ENCODE results near the gene LRRC26. TPM values are rescaled to one million over a fixed set of nuclear protein-coding genes. Genes with fewer than 3 reads are reported as not detected.
"Not testable (repeated sequence)": the region's sequence is repeated elsewhere in the genome, so short reads cannot be mapped to it uniquely, and the experiment has no call there.

Gene LRRC26
- total RNA-seq, 2 experiments from 2014 or later: not detected

DNA sequence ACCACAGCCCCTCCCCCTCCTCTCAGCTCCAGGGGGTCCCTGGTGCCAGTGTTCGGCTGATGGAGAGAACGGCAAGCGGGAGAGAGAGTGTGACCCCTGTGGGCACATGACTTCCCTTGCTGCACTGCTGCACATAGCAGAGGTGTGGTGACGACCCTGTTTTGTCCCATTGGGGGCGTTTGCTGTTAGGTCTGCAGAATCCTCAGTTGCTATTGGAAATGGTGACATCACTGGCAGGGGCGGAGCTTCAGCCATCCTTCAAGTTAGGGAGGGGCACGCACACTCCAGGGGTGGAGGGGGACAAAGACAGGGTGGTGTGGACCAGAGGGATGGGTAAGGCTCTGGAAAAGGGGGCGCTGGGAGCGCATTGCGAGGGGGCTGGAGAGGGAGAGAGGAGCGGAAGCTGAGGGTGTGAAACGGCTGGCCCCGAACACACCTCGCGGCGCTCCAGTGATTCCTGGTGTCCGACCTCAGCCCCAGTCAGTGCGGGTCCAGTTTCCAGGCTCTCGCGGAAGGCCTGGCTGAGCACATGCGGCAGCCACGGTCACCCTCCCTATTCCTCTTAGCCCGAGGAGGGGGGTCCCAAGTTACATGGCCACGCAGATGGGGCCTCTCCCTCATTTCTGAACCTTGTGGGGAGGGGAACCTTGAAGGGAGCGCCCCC lies 31.7 kb downstream of the LRRC26 start:
- H3K27ac Mint-ChIP-seq: no peak overlapping the region
- no peak overlapping the region for H3K4me3 Mint-ChIP-seq
- H3K9me3 Mint-ChIP-seq: no peaks in the 10 kb centered on the region
- H3K36me3 Mint-ChIP-seq (ENCODE audit: low read depth): no peaks in the 10 kb centered on the region
- H3K4me1 Mint-ChIP-seq: peaks cover 5% of the 10 kb centered on the region
- peaks cover 49% of the 10 kb centered on the region for H3K27me3 Mint-ChIP-seq
- ChIA-PET POLR2A (interaction anchor here (0.6 to 1.9 kb wide), 2 partner anchors 9 to 86 kb away, joined by 3 to 12 read pairs; no protein-coding TSS in a partner anchor), CTCF (no interaction called here)
- DNase-seq: no peak

DNA sequence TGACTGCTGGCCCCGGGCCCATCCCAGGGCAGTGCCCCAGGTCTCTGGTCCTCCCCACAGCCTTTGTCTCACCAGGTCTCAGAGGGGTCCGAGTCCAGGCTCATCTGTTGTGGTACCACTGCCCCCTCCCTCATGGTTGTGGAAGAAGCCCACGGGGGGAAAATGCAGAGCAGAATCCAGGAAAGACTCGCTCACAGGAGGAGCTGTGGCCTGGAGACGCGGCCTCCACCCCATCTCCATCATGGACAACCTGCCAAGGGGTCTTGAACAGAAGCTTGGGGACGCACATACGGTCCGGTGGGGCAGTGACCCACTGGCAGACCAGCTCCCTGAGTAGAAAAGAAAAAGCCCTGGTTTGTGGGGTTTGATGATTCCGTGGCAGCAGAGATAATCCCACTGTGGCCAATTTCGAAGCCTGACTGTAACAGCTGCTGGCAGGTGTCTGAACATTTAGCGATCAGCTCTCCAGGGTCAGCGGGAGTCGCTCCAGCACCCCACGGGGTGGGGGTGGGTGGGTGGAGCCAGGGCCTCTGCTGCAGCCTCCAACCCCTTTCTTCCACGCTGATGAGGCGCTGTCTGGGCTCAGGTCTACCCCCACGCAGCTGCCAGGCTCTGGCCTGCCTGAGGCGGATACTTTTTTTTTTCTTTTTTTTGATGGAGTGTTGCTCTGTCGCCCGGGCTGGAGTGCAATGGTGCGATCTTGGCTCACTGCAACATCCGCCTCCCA lies 32.8 kb downstream of the LRRC26 start:
- Mint-ChIP-seq H3K9me3 (no peaks in the 10 kb centered on the region), H3K27me3 (peaks cover 46% of the 10 kb centered on the region)

DNA sequence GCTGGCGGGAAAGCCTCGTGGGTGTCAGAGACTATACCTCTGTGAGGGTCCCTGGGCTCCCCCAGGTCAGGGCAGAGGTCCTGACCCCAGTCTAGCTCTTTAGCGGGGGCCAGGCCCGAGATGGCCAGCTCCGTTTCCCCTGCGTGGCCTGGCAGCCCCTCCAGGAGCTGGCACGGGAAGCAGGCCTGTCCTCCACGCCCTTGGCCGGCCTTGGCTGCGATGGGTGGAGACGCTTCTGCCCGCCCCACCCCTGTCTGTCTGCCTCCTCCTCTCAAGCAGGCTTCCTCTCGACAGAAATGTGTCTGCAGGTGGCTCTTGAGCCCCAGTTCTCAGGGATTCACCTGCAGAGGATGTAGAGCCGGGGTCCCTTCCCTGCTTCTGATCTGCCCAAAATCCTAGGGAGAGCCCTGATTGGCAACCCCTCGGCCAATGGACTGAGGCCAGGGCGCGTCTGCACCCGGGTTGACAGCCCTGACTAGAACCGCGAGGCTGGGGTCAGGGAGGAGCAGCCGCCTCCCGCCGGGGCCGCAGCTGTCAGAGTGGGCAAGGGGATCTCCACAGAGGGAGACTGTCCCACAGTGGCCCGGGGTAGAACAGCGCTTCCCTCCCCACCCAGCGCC lies 33.5 kb downstream of the LRRC26 start:
- Mint-ChIP-seq H3K27me3 (peaks cover 44% of the 10 kb centered on the region), H3K36me3 (ENCODE audit: low read depth) (no peaks in the 10 kb centered on the region), H3K4me1 (peaks cover 5% of the 10 kb centered on the region), H3K4me3 (no peak overlapping the region), H3K9me3 (no peaks in the 10 kb centered on the region), H3K27ac (no peak overlapping the region)
- ChIA-PET CTCF (interaction anchor here (1.6 kb wide), 1 partner anchor 107 kb away, joined by 4 read pairs; no protein-coding TSS in a partner anchor), POLR2A (no interaction called here)
- no peak for DNase-seq

More for the DNA sequence above, 32.8 kb downstream of the LRRC26 start:
- Mint-ChIP-seq H3K4me3 (no peak overlapping the region), H3K4me1 (peaks cover 5% of the 10 kb centered on the region), H3K36me3 (ENCODE audit: low read depth) (no peaks in the 10 kb centered on the region), H3K27ac (no peak overlapping the region)
- POLR2A ChIA-PET: no interaction called here
- DNase-seq: no peak
- CTCF ChIA-PET: no interaction called here

DNA sequence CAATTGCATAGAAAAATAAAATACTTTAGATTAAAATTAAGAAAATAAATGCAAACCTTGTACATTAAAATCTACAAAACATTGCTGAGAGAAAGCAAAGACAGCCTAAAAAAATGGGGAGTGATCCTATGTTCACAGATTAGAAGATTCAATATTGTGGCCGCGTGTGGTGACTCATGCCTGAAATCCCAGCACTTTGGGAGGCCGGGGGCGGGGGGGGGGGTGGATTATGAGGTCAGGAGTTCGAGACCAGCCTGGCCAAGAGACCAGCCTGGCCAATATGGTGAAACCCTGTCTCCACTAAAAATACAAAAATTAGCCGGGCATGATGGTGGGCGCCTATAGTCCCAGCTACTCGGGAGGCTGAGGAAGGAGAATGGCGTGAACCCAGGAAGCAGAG lies 34.7 kb downstream of the LRRC26 start:
- H3K9me3 Mint-ChIP-seq; H3K4me1 Mint-ChIP-seq; POLR2A ChIA-PET; DNase-seq; H3K4me3 Mint-ChIP-seq; H3K27ac Mint-ChIP-seq; H3K36me3 Mint-ChIP-seq (ENCODE audit: low read depth): not testable (repeated sequence)
- peaks cover 35% of the 10 kb centered on the region for H3K27me3 Mint-ChIP-seq
- CTCF ChIA-PET: interaction anchor here (1.6 kb wide), 1 partner anchor 106 kb away, joined by 4 read pairs; no protein-coding TSS in a partner anchor

DNA sequence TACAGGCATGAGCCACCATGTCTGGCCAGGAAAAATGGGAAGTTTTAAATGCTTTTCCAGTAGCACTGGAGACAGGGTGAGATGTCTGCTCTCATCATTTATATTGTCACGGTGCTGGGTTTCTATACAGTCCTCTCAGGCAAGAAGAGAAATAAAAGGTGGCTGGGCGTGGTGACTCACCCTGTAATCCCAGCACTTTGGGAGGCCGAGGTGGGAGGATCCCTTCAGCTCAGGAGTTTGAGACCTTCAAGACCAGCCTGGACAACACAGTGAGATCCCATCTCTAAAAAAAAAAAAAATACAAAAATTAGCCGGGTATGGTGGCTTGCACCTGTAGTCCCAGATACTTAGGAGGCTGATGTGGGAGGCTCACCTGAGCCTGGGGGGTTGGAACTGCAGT lies 35.7 kb downstream of the LRRC26 start:
- H3K36me3 Mint-ChIP-seq (ENCODE audit: low read depth): no peaks in the 10 kb centered on the region
- H3K4me1 Mint-ChIP-seq: peaks cover 6% of the 10 kb centered on the region
- H3K9me3 Mint-ChIP-seq: no peaks in the 10 kb centered on the region
- no peak for DNase-seq
- H3K27ac Mint-ChIP-seq: no peak overlapping the region
- ChIA-PET POLR2A (no interaction called here), CTCF (interaction anchor here (0.7 to 0.9 kb wide), 3 partner anchors 36 to 721 kb away, joined by 3 to 4 read pairs (median 3); partner anchors contain the start of gene SAPCD2)
- peaks cover 27% of the 10 kb centered on the region for H3K27me3 Mint-ChIP-seq
- H3K4me3 Mint-ChIP-seq: no peak overlapping the region

DNA sequence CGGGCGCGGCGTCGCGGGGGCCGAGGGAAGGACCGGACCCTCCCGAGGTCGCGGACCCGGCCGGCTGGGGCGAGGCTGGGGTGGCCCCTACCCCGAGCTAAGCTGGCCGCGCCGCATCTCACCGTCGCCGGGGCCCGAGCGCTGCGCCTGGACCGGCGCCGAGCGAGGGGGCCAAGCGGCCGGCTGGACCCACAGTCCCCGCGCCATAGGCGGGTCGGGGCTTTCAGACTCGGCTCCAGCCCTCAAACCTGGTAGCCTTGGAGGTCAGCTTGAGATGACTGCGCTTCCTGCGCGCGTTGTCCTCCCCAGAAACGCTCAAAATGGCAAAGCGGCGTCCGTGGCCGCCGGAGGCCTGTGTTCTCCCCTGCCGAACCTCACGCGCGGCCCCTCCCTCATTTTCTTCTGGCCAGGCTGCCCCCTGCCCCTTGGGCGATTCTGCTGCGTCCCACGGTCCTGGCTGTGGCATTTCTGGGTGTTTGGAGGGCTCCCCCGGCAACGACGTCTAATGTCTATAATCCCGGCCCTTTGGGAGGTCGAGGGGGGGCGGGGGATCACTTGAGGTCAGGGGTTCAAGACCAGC lies 39.6 kb downstream of the LRRC26 start:
- peaks cover 6% of the 10 kb centered on the region for H3K27me3 Mint-ChIP-seq
- ChIA-PET POLR2A (interaction anchor here (0.8 to 5.7 kb wide), 26 partner anchors 9 to 403 kb away, joined by 3 to 37 read pairs (median 6); partner anchors contain the start of genes ANAPC2, CYSRT1, DPP7 and GRIN1), CTCF (interaction anchor here (0.6 to 3.1 kb wide), 18 partner anchors 13 to 402 kb away, joined by 3 to 25 read pairs (median 5); partner anchors contain the start of genes ANAPC2, CYSRT1, DPP7 and MAN1B1)
- DNase-seq: no peak
- H3K4me3 Mint-ChIP-seq: peak overlapping the region; percentile 80
- no peaks in the 10 kb centered on the region for H3K9me3 Mint-ChIP-seq
- H3K4me1 Mint-ChIP-seq: peaks cover 30% of the 10 kb centered on the region
- H3K36me3 Mint-ChIP-seq (ENCODE audit: low read depth): no peaks in the 10 kb centered on the region
- peak overlapping the region; percentile 76 for H3K27ac Mint-ChIP-seq

DNA sequence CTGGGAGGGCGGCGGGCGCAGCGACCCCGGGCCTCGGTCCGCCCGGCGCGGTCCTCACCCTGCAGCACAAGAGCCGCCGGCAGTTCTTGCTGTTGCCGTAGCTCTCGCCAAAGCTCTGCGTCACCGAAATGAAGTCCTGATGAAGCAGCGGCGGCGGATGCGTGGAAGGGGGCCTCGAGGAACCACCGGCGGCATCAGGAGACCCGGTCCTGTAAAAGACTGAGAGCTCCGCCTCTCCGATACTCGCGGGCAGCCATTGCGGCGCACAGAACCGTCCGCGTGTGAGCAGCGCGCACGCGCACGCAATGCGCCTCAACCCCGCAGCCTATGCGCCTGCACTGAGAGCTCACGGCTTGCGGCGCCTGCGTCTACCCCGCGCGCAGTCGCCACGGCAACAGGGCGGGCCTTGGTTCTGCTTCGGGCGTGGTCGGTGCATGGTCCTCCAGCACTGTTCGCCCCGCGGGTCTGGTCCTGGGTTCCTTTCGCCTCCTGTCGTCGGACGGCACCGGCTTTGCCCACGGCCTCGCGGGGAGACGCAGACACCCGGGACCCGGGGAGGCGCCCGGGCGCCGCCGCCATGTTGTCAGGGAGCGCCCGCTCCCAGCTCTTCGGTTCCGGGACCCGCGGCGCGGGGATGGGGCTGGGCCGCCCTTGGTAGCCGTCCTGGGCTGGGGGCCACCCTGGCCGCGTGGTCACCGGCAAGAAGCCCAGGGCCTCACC lies 40.2 kb downstream of the LRRC26 start:
- ChIA-PET POLR2A (interaction anchor here (0.8 to 5.7 kb wide), 25 partner anchors 9 to 402 kb away, joined by 3 to 37 read pairs (median 7); partner anchors contain the start of genes ANAPC2, CYSRT1, DPP7 and GRIN1), CTCF (interaction anchor here (0.6 to 3.1 kb wide), 19 partner anchors 11 to 402 kb away, joined by 3 to 25 read pairs (median 4); partner anchors contain the start of genes ANAPC2, CYSRT1, DPP7 and MAN1B1)
- Mint-ChIP-seq H3K4me3 (peak overlapping the region; percentile 81), H3K4me1 (peaks cover 30% of the 10 kb centered on the region), H3K9me3 (no peaks in the 10 kb centered on the region), H3K27me3 (peaks cover 4% of the 10 kb centered on the region), H3K27ac (peak overlapping the region; percentile 83), H3K36me3 (ENCODE audit: low read depth) (no peaks in the 10 kb centered on the region)
- peak; percentile 93 for DNase-seq

DNA sequence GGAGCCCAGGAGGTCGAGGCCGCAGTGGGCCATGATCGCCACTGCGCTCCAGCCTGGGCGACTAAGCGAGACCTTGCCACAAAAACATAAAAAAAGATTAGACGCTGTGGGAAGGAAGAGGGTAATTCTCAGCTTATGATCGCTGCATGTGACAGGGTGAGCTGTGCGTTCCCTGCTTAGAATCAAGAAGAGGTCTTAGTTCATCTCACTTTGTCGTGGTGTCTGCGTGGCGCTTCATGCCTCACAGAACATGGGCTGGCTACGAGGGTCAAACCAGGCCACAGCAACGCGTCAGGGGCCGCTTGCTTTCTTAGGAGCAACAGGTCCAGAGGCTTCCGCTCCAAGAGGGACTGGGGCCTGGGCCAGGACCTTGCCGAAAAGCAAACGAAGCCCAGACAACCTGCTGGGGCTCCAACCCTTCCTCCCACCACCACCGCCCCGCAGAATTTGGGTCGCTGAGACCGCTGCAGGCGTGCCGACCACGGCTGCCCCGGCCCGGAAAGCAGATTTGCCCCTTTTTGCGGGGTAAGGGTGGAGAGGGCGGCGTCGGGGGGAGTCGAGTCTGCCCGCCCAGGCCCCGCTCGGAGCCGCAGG lies 40.9 kb downstream of the LRRC26 start:
- Mint-ChIP-seq H3K36me3 (ENCODE audit: low read depth) (no peaks in the 10 kb centered on the region), H3K4me1 (peaks cover 30% of the 10 kb centered on the region), H3K27me3 (peaks cover 4% of the 10 kb centered on the region), H3K9me3 (no peaks in the 10 kb centered on the region), H3K27ac (peak overlapping the region; percentile 91), H3K4me3 (peak overlapping the region; percentile 81)
- DNase-seq: peak; percentile 35
- POLR2A ChIA-PET: interaction anchor here (1.0 to 5.7 kb wide), 21 partner anchors 10 to 401 kb away, joined by 3 to 37 read pairs (median 7); partner anchors contain the start of genes ANAPC2, CYSRT1, DPP7 and GRIN1
- CTCF ChIA-PET: interaction anchor here (0.6 to 3.1 kb wide), 16 partner anchors 10 to 148 kb away, joined by 3 to 25 read pairs (median 7); partner anchors contain the start of genes ANAPC2, CYSRT1, DPP7 and MAN1B1

DNA sequence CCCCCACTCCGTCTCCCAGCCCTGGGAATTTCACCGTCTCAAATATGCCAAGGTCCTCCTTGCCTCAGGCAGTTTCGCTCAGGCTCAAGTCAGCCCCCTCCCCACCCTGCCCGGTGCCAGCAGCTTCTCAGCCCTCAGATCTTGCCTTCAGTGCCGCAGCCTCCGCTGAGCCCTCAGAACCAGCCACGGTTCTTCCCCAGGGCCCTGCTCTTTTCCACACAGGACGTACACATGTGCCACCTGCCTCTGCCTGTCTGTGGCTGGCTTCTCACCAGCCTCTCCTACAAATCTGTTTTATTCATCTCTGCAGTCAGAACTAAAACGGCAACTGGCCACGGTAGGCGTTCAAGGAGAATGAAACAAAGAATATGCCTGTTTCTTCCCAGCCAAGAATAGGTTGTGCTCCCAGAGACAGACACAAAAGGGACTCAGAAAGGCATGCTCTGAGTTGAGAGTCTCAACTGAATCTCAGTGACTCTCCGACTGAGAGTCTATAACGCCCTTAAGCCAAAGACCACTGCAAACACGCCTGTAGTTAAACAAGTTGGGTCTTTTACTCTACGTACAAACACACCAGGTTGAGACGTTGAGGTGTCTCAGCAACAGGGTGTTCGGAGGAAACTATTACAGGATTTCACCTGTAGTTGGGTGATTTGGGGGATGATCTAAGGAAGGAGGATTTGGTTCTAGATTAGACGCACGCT lies 41.5 kb downstream of the LRRC26 start:
- peaks cover 4% of the 10 kb centered on the region for H3K27me3 Mint-ChIP-seq
- peaks cover 33% of the 10 kb centered on the region for H3K4me1 Mint-ChIP-seq
- no peaks in the 10 kb centered on the region for H3K9me3 Mint-ChIP-seq
- H3K36me3 Mint-ChIP-seq (ENCODE audit: low read depth): no peaks in the 10 kb centered on the region
- H3K4me3 Mint-ChIP-seq: peak overlapping the region; percentile 81
- peak overlapping the region; percentile 91 for H3K27ac Mint-ChIP-seq
- CTCF ChIA-PET: interaction anchor here (0.6 to 3.1 kb wide), 13 partner anchors 32 to 1714 kb away, joined by 3 to 25 read pairs (median 4); partner anchors contain the start of genes ABCA2, MAN1B1, RNF224 and TUBB4B
- POLR2A ChIA-PET: interaction anchor here (1.0 to 5.7 kb wide), 11 partner anchors 11 to 401 kb away, joined by 3 to 37 read pairs (median 12); partner anchors contain the start of genes ANAPC2, DPP7, GRIN1 and RNF208
- peak; percentile 35 for DNase-seq

DNA sequence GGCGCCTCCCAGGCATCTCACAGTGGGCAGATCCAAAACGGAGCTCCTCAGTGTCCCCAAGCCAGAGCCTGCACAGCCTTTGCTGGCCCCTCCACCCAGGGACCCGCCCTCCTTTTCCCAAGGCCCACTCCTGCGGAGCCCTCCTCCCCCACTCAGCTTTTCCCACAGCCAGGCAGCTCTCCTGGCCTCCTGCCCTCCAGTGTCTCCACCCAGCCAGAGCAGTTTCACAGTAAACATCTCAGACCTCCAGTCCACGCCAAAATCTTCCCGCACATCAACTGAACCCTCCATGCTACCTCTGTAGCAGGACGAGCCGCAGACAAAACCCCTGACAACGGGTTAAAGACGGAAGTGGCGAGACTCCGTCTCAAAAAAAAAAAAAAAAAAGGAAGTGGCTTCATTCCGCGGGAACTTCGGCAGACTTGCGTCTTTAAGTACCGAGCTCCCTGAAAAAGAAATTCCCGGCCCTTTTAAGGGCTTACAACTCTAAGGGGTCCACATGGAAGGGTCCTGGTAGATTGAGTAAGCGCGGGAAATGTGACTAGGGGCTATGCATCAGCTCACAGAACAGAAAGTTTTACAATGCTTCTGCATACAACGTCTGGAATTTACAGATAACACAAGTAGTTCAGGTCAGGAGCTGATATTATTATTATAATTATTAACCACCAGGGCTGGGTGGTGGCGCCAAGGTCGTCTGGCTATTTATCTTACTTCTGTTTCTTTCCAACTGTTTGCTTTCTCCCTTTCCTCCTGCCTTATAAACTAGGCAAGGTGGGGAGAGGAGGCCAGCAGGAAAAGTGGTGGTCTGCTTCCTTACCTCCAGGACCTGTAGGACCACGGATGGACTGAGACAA lies 42.3 kb downstream of the LRRC26 start:
- Mint-ChIP-seq H3K36me3 (ENCODE audit: low read depth) (no peaks in the 10 kb centered on the region), H3K9me3 (no peaks in the 10 kb centered on the region), H3K27ac (peak overlapping the region; percentile 91), H3K4me1 (peaks cover 36% of the 10 kb centered on the region), H3K4me3 (peak overlapping the region; percentile 81), H3K27me3 (peaks cover 1% of the 10 kb centered on the region)
- ChIA-PET POLR2A (interaction anchor here (0.8 to 5.7 kb wide), 7 partner anchors 13 to 400 kb away, joined by 3 to 34 read pairs (median 4); partner anchors contain the start of genes ANAPC2, DPP7, SSNA1 and TPRN), CTCF (interaction anchor here (0.6 to 3.1 kb wide), 14 partner anchors 31 to 1713 kb away, joined by 3 to 25 read pairs (median 4); partner anchors contain the start of genes ABCA2, MAN1B1, RNF224 and TUBB4B)
- DNase-seq: peak; percentile 57
